NT2/D1 (cell line): ENCODE measurements around the gene PPM1B.
A peak's percentile ranks its signal among the peaks of the same experiment; 100 is the strongest.
"Not testable (repeated sequence)": the region's sequence is repeated elsewhere in the genome, so short reads cannot be mapped to it uniquely, and the experiment has no call there.

Experiments
- DNase-seq: peaks from one replicate; pipeline ENCODE4 v3.0.0-alpha.2; 2011; ENCODE audit warnings: low read depth, low spot score
- H3K27me3 ChIP-seq: 2 replicates; pipeline ENCODE4 v1.6.0; 2011; ENCODE audit warnings: mild to moderate bottlenecking; ENCODE audit not compliant: insufficient read length, insufficient read depth
- H3K36me3 ChIP-seq: 2 replicates; pipeline ENCODE4 v1.6.1; 2011; ENCODE audit warnings: mild to moderate bottlenecking, low read length, mixed read lengths; ENCODE audit not compliant: insufficient read depth, insufficient read length
- H3K4me1 ChIP-seq: 2 replicates; pipeline ENCODE4 v1.5.1; 2011; ENCODE audit not compliant: insufficient read depth, insufficient read length
- H3K4me3 ChIP-seq: 2 replicates; pipeline ENCODE4 v1.5.1; 2011; ENCODE audit warnings: low read depth; ENCODE audit not compliant: insufficient read length
- H3K9ac ChIP-seq: 2 replicates; pipeline ENCODE4 v1.6.0; 2011; ENCODE audit warnings: low read depth; ENCODE audit not compliant: insufficient read length
- H3K9me3 ChIP-seq: 2 replicates; pipeline ENCODE4 v1.5.1; 2011; ENCODE audit warnings: mild to moderate bottlenecking, low read length; ENCODE audit not compliant: insufficient read depth
- SUZ12 ChIP-seq: IDR thresholded peaks from 2 replicates; pipeline ENCODE4 v1.6.1; 2011; ENCODE audit not compliant: insufficient read length, insufficient read depth; ENCODE audit errors: extremely low read depth
- YY1 ChIP-seq: IDR thresholded peaks from 2 replicates; pipeline ENCODE4 v1.6.1; 2011; ENCODE audit not compliant: insufficient read length, insufficient read depth
- ZNF274 ChIP-seq: IDR thresholded peaks from 2 replicates; pipeline ENCODE4 v1.6.1; 2011; ENCODE audit warnings: mild to moderate bottlenecking, low read depth, low read length

PPM1B gene

GRCh38 chr2:44171018-44171417, 2.3 kb downstream of the PPM1B start:
- peak overlapping the region; percentile 91 for H3K4me3 ChIP-seq
- TF ChIP-seq YY1 (no peak), SUZ12 (no peak)
- no peak for DNase-seq
- H3K36me3 ChIP-seq: no peaks in the 10 kb centered on the region
- H3K27me3 ChIP-seq: no peaks in the 10 kb centered on the region
- peak overlapping the region; percentile 96 for H3K9ac ChIP-seq
- H3K4me1 ChIP-seq: no peaks in the 10 kb centered on the region
- H3K9me3 ChIP-seq: peaks cover 2% of the 10 kb centered on the region; the same call in 1 of the 2 replicates

- DNase-seq, H3K27me3 ChIP-seq, H3K36me3 ChIP-seq, H3K9ac ChIP-seq, H3K4me1 ChIP-seq, H3K9me3 ChIP-seq: not testable (repeated sequence)
- H3K4me3 ChIP-seq: peak overlapping the region; percentile 91
Observed at GRCh38 chr2:44171442-44171841, 2.8 kb downstream of the PPM1B start.

- DNase-seq: no peak
- Histone ChIP-seq H3K27me3 (no peaks in the 10 kb centered on the region), H3K36me3 (no peaks in the 10 kb centered on the region), H3K9ac (no peak overlapping the region), H3K9me3 (no peaks in the 10 kb centered on the region), H3K4me3 (no peak overlapping the region), H3K4me1 (no peaks in the 10 kb centered on the region)
- TF ChIP-seq SUZ12 (no peak), ZNF274 (no peak), YY1 (no peak)
Observed at GRCh38 chr2:44172576-44172975, 3.9 kb downstream of the PPM1B start.

- Histone ChIP-seq H3K4me3 (no peak overlapping the region), H3K36me3 (peaks cover 9% of the 10 kb centered on the region), H3K9ac (no peak overlapping the region), H3K9me3 (no peaks in the 10 kb centered on the region), H3K4me1 (no peaks in the 10 kb centered on the region), H3K27me3 (no peaks in the 10 kb centered on the region)
- TF ChIP-seq ZNF274: no peak
- TF ChIP-seq SUZ12: no peak
- TF ChIP-seq YY1: no peak
- DNase-seq: no peak
Observed at GRCh38 chr2:44178950-44179349, 10.3 kb downstream of the PPM1B start.

GRCh38 chr2:44181648-44182047, 13.0 kb downstream of the PPM1B start:
- no peak for DNase-seq
- Histone ChIP-seq H3K4me3 (no peak overlapping the region), H3K4me1 (no peaks in the 10 kb centered on the region), H3K9ac (no peak overlapping the region), H3K36me3 (peaks cover 9% of the 10 kb centered on the region), H3K27me3 (no peaks in the 10 kb centered on the region), H3K9me3 (no peaks in the 10 kb centered on the region)
- no peak for TF ChIP-seq SUZ12
- no peak for TF ChIP-seq ZNF274
- TF ChIP-seq YY1: no peak

- Histone ChIP-seq H3K4me3 (no peak overlapping the region), H3K27me3 (no peaks in the 10 kb centered on the region), H3K9me3 (no peaks in the 10 kb centered on the region), H3K4me1 (no peaks in the 10 kb centered on the region), H3K36me3 (peaks cover 5% of the 10 kb centered on the region), H3K9ac (no peak overlapping the region)
- TF ChIP-seq YY1 (no peak), ZNF274 (no peak), SUZ12 (no peak)
- no peak for DNase-seq
Observed at GRCh38 chr2:44184106-44184505, 15.4 kb downstream of the PPM1B start.

- Histone ChIP-seq H3K4me1 (no peaks in the 10 kb centered on the region), H3K27me3 (no peaks in the 10 kb centered on the region), H3K9me3 (no peaks in the 10 kb centered on the region), H3K36me3 (no peaks in the 10 kb centered on the region), H3K4me3 (no peak overlapping the region), H3K9ac (no peak overlapping the region)
- DNase-seq: no peak
- TF ChIP-seq YY1: no peak
Observed at GRCh38 chr2:44186810-44187209, 18.1 kb downstream of the PPM1B start.

- H3K4me1 ChIP-seq: no peaks in the 10 kb centered on the region
- H3K4me3 ChIP-seq: no peak overlapping the region
- H3K9ac ChIP-seq: no peak overlapping the region
- no peaks in the 10 kb centered on the region for H3K36me3 ChIP-seq
- no peak for DNase-seq
- no peaks in the 10 kb centered on the region for H3K9me3 ChIP-seq
- TF ChIP-seq ZNF274: no peak
- TF ChIP-seq SUZ12: no peak
- TF ChIP-seq YY1: no peak
- no peaks in the 10 kb centered on the region for H3K27me3 ChIP-seq
Observed at GRCh38 chr2:44187251-44187650, 18.6 kb downstream of the PPM1B start.
